Measurements from ENCODE around the gene DIRAS1. TPM values are rescaled to one million over a fixed set of nuclear protein-coding genes. Genes with fewer than 3 reads are reported as not detected.

The DIRAS1 gene
- total RNA-seq, 2 donors from 2014 or later: 2.3 TPM; not detected in 1

DNA sequence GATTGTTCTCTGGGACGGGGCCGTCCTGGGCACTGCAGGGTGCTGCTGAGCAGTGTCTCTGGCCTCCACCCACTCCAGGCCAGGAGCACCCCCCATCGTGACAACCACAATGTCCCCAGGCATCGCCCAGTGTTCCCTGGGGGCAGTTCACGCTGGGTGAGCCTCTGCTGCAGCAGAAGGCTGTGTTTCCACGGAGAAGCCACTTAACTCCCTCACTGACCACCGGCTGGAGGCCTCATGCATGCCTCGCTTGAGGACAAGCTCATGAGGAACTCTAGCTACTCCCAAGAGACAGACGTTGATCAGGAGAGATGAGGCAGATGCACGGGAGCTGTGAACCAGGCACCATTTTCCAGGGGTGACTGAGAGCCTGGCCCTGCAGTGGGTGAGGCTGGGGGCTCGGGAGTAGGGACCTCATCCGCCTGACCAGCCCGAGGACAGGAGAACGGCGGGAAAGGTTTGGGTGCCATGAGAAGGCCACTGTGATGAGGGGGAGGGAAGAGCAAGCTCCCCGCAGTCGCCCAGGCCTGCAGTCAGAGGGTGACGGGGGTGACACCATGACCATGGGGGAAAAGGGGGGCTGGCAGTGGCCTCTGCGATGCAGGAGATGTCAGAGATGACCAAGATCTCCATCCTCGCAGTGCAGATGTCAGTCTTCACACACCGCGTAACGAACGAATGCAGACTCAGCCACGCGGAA lies 13.6 kb upstream of the DIRAS1 start:
- peaks cover 18% of the 10 kb centered on the region for H3K36me3 ChIP-seq
- ATAC-seq (ENCODE audit: insufficient number of reproducible peaks, low FRiP score, low read depth) (no peak), DNase-seq (ENCODE audit: low spot score) (no peak)
- TF ChIP-seq, protein P1, sequence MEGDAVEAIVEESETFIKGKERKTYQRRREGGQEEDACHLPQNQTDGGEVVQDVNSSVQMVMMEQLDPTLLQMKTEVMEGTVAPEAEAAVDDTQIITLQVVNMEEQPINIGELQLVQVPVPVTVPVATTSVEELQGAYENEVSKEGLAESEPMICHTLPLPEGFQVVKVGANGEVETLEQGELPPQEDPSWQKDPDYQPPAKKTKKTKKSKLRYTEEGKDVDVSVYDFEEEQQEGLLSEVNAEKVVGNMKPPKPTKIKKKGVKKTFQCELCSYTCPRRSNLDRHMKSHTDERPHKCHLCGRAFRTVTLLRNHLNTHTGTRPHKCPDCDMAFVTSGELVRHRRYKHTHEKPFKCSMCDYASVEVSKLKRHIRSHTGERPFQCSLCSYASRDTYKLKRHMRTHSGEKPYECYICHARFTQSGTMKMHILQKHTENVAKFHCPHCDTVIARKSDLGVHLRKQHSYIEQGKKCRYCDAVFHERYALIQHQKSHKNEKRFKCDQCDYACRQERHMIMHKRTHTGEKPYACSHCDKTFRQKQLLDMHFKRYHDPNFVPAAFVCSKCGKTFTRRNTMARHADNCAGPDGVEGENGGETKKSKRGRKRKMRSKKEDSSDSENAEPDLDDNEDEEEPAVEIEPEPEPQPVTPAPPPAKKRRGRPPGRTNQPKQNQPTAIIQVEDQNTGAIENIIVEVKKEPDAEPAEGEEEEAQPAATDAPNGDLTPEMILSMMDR (IDR thresholded peaks at IDR 0.05): no peak
- H3K4me1 ChIP-seq (ENCODE audit: control insufficient read depth in 1 of 2, low read depth in 2 of 2): peaks cover 12 to 15% of the 10 kb centered on the region in 2 donors
- no peak overlapping the region for H3K27ac ChIP-seq
- no peaks in the 10 kb centered on the region for H3K9me3 ChIP-seq
- H3K4me3 ChIP-seq: no peak overlapping the region
- H3K27me3 ChIP-seq (replicated peaks; ENCODE audit: insufficient read depth): no peaks in the 10 kb centered on the region

DNA sequence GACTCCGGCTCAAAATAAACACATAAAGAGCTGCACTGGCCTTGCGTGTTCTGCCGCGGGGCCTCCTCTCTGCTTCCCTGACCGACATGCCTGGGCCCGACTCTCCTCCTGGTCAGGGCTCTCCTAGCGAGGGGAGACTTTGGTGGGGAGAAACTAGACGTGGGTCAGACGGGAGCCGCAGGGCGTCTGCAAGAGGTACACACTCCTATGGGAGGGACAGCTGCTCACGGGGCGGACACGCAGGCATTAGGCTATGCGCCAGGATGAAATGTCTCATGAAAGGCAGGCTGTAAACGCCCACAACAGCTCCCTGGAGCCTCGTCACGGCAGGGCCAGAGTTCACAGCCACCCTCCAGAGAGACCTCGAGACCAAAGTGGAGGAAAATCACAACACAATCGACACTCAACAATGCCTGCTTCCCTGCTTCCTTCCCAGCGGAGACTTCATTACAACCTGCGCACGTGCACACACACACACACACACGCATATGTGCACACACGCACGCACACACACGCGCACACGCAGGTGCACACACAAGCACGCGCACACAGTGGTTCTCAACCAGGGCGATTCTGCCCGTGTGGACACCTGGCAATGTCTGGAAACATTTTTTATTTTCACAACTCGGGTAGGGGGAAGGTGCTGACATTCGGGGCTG lies 12.9 kb upstream of the DIRAS1 start:
- Histone ChIP-seq H3K4me3 (no peak overlapping the region), H3K27me3 (replicated peaks; ENCODE audit: insufficient read depth) (no peaks in the 10 kb centered on the region), H3K9me3 (no peaks in the 10 kb centered on the region), H3K27ac (no peak overlapping the region), H3K36me3 (peaks cover 18% of the 10 kb centered on the region), H3K4me1 (ENCODE audit: control insufficient read depth in 1 of 2, low read depth in 2 of 2) (peaks cover 7 to 9% of the 10 kb centered on the region in 2 donors)
- TF ChIP-seq, protein P1 (IDR thresholded peaks at IDR 0.05): no peak
- DNase-seq (ENCODE audit: low spot score) (no peak), ATAC-seq (ENCODE audit: insufficient number of reproducible peaks, low FRiP score, low read depth) (no peak)

DNA sequence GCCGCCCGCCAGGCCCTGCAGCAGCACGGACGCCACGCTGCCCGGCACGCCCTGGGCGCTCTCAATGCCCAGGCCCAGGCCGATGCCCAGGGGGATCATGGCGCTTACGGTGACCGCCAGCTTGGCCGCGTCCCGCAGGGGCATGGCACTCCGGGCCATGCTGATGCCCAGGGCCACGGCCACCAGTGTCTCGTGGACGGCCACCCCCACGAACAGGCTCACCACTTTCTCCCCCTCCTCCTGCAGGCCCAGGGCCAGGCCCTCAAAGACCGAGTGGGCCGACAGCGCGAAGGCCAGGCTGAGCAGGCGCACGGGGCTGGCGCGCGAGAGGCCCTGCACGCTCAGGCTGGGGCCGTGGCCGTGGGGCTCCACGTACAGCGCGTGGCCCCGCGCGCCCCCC lies 11.7 kb upstream of the DIRAS1 start:
- Histone ChIP-seq H3K27ac (no peak overlapping the region), H3K4me3 (no peak overlapping the region), H3K36me3 (peaks cover 18% of the 10 kb centered on the region), H3K27me3 (replicated peaks; ENCODE audit: insufficient read depth) (no peaks in the 10 kb centered on the region), H3K4me1 (ENCODE audit: control insufficient read depth in 1 of 2, low read depth in 2 of 2) (no peaks in the 10 kb centered on the region), H3K9me3 (no peaks in the 10 kb centered on the region)
- no peak for ATAC-seq (ENCODE audit: insufficient number of reproducible peaks, low FRiP score, low read depth)
- no peak for DNase-seq (ENCODE audit: low spot score)
- TF ChIP-seq, protein P1 (IDR thresholded peaks at IDR 0.05): no peak

DNA sequence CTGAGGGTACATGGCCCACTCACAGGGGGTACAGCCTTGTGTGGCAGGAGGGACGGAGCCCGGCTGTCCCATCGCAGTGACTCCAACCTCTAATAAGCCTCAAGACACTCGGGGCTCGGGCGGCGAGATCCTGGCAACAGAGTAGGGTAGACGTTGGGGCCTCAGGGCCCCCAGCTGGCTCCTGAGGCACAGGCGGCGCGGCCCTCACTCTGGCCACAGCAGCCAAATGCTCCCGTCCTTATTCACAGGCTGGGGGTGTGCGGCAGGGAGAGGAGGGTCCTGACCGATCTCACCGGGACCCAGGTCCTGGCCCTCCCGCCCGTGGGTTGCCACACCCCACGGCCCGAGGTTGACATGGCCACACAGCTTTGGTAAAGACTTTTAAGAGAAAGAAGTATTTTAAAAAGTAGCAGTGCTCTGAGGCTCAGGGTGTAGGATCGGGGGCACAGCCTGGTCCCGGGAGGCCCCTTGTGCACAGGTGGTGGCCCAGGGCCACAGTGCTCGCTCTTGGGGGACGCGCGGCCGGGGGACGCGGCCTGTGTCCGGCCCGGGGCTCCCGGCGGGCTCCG lies 11.1 kb upstream of the DIRAS1 start:
- H3K9me3 ChIP-seq: no peaks in the 10 kb centered on the region

More for the DNA sequence above, 11.1 kb upstream of the DIRAS1 start:
- Histone ChIP-seq H3K4me1 (ENCODE audit: control insufficient read depth in 1 of 2, low read depth in 2 of 2) (no peaks in the 10 kb centered on the region), H3K36me3 (peaks cover 18% of the 10 kb centered on the region), H3K27ac (no peak overlapping the region), H3K27me3 (replicated peaks; ENCODE audit: insufficient read depth) (no peaks in the 10 kb centered on the region), H3K4me3 (no peak overlapping the region)
- TF ChIP-seq, protein P1 (IDR thresholded peaks at IDR 0.05): no peak
- DNase-seq (ENCODE audit: low spot score): no peak
- ATAC-seq (ENCODE audit: insufficient number of reproducible peaks, low FRiP score, low read depth): no peak
